Smooth muscle cell (in vitro differentiated cells): ENCODE measurements around the gene TMPRSS13. TPM values are rescaled to one million over a fixed set of nuclear protein-coding genes. Genes with fewer than 3 reads are reported as not detected.

Source experiments
- DNase-seq: peaks from one replicate; lab custom pipeline; 2025; ENCODE audit not compliant: unreplicated experiment; lab: John Stamatoyannopoulos, UW
- H2AFZ ChIP-seq: fragments of 200-600 bp; sonication (generic); 2 replicates; pipeline ENCODE4 v1.6.0; 2016; ENCODE audit warnings: antibody characterized with exemption, low read depth, mild to moderate bottlenecking
- H3F3A ChIP-seq: fragments of 200-600 bp; sonication (generic); 2 replicates; pipeline ENCODE4 v1.6.0; 2017; ENCODE audit warnings: antibody characterized with exemption, low read depth
- H3K27ac ChIP-seq: fragments of 200-600 bp; sonication (generic); 2 replicates; pipeline ENCODE4 v1.5.1; 2016; ENCODE audit warnings: low read depth, mild to moderate bottlenecking
- H3K27me3 ChIP-seq: fragments of 200-600 bp; sonication (generic); 2 replicates; pipeline ENCODE4 v1.6.1; 2016; ENCODE audit warnings: low read depth, mild to moderate bottlenecking
- H3K36me3 ChIP-seq: fragments of 200-600 bp; sonication (generic); 2 replicates; pipeline ENCODE4 v1.5.1; 2016; ENCODE audit warnings: low read depth
- H3K4me1 ChIP-seq: fragments of 200-600 bp; sonication (generic); 2 replicates; pipeline ENCODE4 v1.5.1; 2016; ENCODE audit warnings: low read depth
- H3K4me2 ChIP-seq: fragments of 200-600 bp; sonication (generic); 2 replicates; pipeline ENCODE4 v1.6.0; 2016; ENCODE audit warnings: mild to moderate bottlenecking
- H3K4me3 ChIP-seq: fragments of 200-600 bp; sonication (generic); 2 replicates; pipeline ENCODE4 v1.5.1; 2016; ENCODE audit warnings: mild to moderate bottlenecking
- H3K79me2 ChIP-seq: fragments of 200-600 bp; sonication (generic); 2 replicates; pipeline ENCODE4 v1.6.0; 2016; ENCODE audit warnings: low read depth, mild to moderate bottlenecking
- H3K9ac ChIP-seq: fragments of 200-600 bp; sonication (generic); 2 replicates; pipeline ENCODE4 v1.6.0; 2016; ENCODE audit warnings: low read depth
- H3K9me3 ChIP-seq: fragments of 200-600 bp; sonication (generic); replicated peaks from 2 replicates; pipeline ENCODE4 v1.5.1; 2016; ENCODE audit warnings: low read depth
- H4K20me1 ChIP-seq: fragments of 200-600 bp; sonication (generic); 2 replicates; pipeline ENCODE4 v1.6.0; 2016; ENCODE audit warnings: low read depth
- CTCF ChIP-seq: fragments of 200-600 bp; sonication (generic); IDR thresholded peaks from 2 replicates; pipeline ENCODE4 v1.5.1; 2017; ENCODE audit warnings: borderline replicate concordance, mild to moderate bottlenecking, antibody characterized with exemption; ENCODE audit not compliant: insufficient read depth, poor library complexity, severe bottlenecking
- WGBS: methylation state at CpG from one replicate; pipeline ENCODE4 v1.1.7; 2016; ENCODE audit warnings: low lambda C conversion rate; 5-methylcytosine and 5-hydroxymethylcytosine counted together
- polyA plus RNA-seq: library from polyadenylated mRNA; unstranded; fragments of >200 nt; fragmentation: Nextera tagmentation; extraction: Ambion mirVana; gene quantifications from 2 replicates; pipeline ENCODE4 v1.2.1, GENCODE V29; 2016
- total RNA-seq: library from RNA; depleted of rRNA; stranded (reverse); fragments of >200 nt; gene quantifications from 2 replicates; pipeline ENCODE4 v1.2.3, GENCODE V29; 2014

TMPRSS13 gene
- total and polyA plus RNA-seq, 2 experiments from 2014 or later: 0.73 to 1.3 TPM

- no peaks in the 10 kb centered on the region for H3K27me3 ChIP-seq
- H3K4me1 ChIP-seq: no peaks in the 10 kb centered on the region
- H2AFZ ChIP-seq: no peak overlapping the region
- H3K79me2 ChIP-seq: no peaks in the 10 kb centered on the region
- no peaks in the 10 kb centered on the region for H4K20me1 ChIP-seq
- H3K36me3 ChIP-seq: no peaks in the 10 kb centered on the region
- no peak overlapping the region for H3K9ac ChIP-seq
- H3F3A ChIP-seq: no peaks in the 10 kb centered on the region
- WGBS: 83% methylated on average over 1 of the region's 1 CpG
- TF ChIP-seq CTCF: no peak
- H3K4me2 ChIP-seq: no peak overlapping the region
- no peaks in the 10 kb centered on the region for H3K9me3 ChIP-seq
- no peak overlapping the region for H3K4me3 ChIP-seq
- no peak overlapping the region for H3K27ac ChIP-seq
- no peak for DNase-seq
Observed at GRCh38 chr11:117958949-117959348, 29.7 kb upstream of the TMPRSS13 start.

DNA sequence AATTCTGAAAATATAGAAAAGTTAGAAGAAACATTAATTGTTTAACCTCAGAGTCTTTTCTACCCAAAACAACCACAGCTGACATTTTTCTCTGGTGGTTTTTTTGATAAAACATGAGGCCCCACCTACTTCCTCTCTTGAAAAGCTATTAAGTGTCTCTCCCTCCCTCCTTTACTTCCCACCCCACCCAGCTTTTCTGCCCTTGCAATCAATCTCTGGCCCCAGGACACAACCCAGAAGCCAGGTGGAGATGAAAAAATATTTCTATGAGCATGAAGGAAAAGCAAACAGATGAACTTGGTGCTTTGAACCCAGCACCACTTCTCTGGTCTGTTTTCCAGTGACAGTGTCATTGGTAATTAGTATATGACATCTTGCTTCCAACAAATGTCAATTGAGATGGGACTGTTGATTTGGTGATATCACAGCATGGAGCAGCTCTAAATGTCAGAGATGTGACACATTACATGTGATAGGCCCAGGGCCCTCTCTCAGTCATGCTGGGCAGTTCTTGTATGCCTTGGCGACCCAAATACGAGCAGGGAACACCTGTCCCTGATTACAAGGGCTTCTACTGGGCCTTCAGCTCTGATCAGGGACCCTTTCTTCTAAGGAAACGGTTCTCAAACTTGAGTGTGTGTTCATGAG lies 23.9 kb upstream of the TMPRSS13 start:
- H3K27me3 ChIP-seq: no peaks in the 10 kb centered on the region
- no peak for DNase-seq
- H3K4me2 ChIP-seq: no peak overlapping the region
- H3K9me3 ChIP-seq: no peaks in the 10 kb centered on the region
- no peaks in the 10 kb centered on the region for H3K79me2 ChIP-seq
- H4K20me1 ChIP-seq: no peaks in the 10 kb centered on the region
- no peaks in the 10 kb centered on the region for H3F3A ChIP-seq
- no peak overlapping the region for H2AFZ ChIP-seq
- WGBS: 91% methylated on average over 3 of the region's 3 CpGs
- H3K27ac ChIP-seq: no peak overlapping the region
- H3K4me3 ChIP-seq: no peak overlapping the region
- no peak for TF ChIP-seq CTCF
- H3K9ac ChIP-seq: no peak overlapping the region
- H3K36me3 ChIP-seq: no peaks in the 10 kb centered on the region
- H3K4me1 ChIP-seq: no peaks in the 10 kb centered on the region

DNA sequence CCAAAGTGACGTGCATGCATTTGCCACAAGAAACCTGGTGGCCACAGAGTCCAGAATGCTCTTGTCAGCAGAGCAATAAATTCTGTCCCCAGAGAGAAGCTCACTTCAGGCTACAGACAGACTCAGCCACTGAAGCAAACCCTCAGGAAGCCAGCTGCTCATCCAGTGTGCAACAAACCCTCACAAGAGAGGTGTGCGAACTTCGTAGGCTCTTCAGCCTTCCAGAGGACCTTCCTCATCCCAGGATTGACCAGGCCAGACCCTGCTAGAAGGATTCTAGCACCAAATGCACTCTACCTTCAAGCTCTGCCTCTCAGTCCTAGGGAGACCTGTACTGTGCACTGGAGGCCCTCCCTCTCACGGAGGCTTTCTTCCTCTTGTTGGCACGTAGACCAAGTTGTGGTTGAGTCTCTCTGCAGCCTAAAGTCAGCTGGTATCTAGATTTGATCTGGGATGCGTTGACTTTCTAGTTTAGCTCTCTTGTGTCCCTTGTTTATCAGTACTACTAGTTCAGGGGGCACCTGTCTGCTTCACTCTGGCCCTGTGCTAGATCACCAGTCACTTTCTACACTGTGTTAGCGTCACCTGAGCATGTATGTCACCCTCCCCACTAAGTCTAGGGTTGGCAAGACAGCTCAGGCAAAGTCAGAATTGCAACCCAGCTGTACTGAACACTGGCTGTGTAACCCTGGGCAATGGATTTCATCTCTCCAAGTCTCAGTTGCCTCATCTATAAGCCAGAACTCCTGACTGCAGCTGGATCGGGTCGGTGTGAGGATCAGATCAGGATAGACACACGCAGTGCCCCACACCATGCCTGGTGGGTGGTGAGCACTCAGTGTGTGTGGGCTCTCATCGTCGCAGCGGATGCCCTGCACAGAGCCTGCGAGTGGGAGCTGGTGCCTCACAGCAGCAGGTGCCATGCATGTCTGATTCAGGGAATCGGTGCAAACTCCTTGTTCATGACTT lies 22.1 kb upstream of the TMPRSS13 start:
- Histone ChIP-seq H3K9ac (no peak overlapping the region), H3K4me2 (no peak overlapping the region), H2AFZ (no peak overlapping the region), H3F3A (no peaks in the 10 kb centered on the region), H3K36me3 (no peaks in the 10 kb centered on the region), H4K20me1 (no peaks in the 10 kb centered on the region), H3K4me1 (no peaks in the 10 kb centered on the region), H3K9me3 (no peaks in the 10 kb centered on the region), H3K27ac (no peak overlapping the region), H3K4me3 (no peak overlapping the region), H3K79me2 (no peaks in the 10 kb centered on the region), H3K27me3 (no peaks in the 10 kb centered on the region)
- no peak for TF ChIP-seq CTCF
- DNase-seq: no peak
- WGBS: 88% methylated on average over 15 of the region's 15 CpGs
